ENCODE results near the gene GLIS2. TPM values are rescaled to one million over a fixed set of nuclear protein-coding genes. Genes with fewer than 3 reads are reported as not detected.
A peak's percentile ranks its signal among the peaks of the same experiment; 100 is the strongest.

Gene GLIS2
- total and polyA plus RNA-seq, 2 of the 4 experiments (the other 2 are of a cell fraction), result 0.36 to 8.4 TPM

DNA sequence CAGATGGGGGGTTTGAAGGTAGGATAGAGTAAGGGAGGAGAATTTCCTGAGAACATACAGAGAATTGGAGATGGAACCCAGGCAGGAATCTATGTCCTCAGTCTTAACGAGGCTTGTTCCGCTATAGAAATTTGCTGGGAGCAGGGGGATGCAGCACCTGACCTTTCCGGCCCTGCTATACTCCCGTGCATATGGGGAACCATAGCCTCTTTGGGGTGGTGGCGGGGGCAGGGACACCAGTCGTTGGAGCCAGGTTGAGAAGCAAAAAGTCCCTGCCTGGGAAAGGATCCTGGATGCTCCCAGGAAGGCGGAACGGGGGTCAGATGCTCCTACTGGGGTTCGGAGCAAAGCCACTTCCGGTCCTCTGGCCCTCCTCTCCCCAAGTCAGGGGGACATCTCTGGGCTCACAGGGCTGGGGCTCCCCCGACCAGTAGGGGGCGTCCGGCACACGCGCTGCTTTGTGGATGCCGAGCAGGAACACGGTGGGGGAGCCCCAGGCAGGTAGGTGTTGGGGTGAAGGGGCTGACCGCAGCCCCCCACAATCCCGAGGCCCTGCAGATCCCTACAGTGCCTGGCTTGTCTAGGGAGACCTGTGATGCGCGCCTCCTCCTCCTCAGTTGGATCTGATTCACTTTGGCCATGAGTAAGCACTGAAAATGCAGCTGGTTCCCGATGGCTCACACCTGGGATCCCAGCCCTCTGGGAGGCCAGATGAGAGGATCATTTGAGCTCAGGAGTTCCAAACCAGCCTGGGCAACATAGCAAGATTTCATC, 27.5 kb upstream of the GLIS2 start:
- no TSS peak for BruUV-seq (replicated peaks)
- ChIA-PET CTCF (interaction anchor here (0.6 to 1.4 kb wide), 5 partner anchors 9 to 405 kb away, joined by 3 to 7 read pairs (median 3); no protein-coding TSS in a partner anchor), POLR2A (ENCODE audit: unreplicated experiment) (no interaction called here)
- Histone ChIP-seq H2AK5ac (ENCODE audit: low read depth, low read length) (peak overlapping the region; percentile 65), H3K27ac (ENCODE audit: insufficient read depth, low read length) (no peak overlapping the region), H3K4me1 (ENCODE audit: control insufficient read depth, insufficient read depth, low read length) (peaks cover 14% of the 10 kb centered on the region), H2BK15ac (ENCODE audit: low read depth, low read length) (no peak overlapping the region), H2AK9ac (replicated peaks; ENCODE audit: low read depth, low read length, poor library complexity) (peak overlapping the region; percentile 80), H3K4me3 (ENCODE audit: insufficient read depth, low read depth, low read length) (no peak overlapping the region), H3K18ac (ENCODE audit: low read depth, low read length) (no peak overlapping the region), H3K4me2 (ENCODE audit: low read depth, low read length) (peak overlapping the region; percentile 51; the same call in 1 of the 2 replicates), H3K23ac (ENCODE audit: low read depth, low read length) (no peak overlapping the region), H3K27me3 (ENCODE audit: control insufficient read depth, insufficient read depth, low read length) (no peaks in the 10 kb centered on the region), H3K9me3 (ENCODE audit: control insufficient read depth, insufficient read depth, low read length) (no peaks in the 10 kb centered on the region), H2BK120ac (ENCODE audit: low read depth, low read length) (0 out of 2 replicates have a peak overlapping the region, but pooled peaks have one; percentile 12), H3K56ac (ENCODE audit: extremely low read depth, insufficient read depth, low read length) (no peak overlapping the region), H4K8ac (ENCODE audit: low read depth in 2 of 2, low read length in 2 of 2) (peak overlapping the region in 1 of 2 experiments; percentile 45; a peak in 1 of 4 replicates), H3K14ac (replicated peaks; ENCODE audit: low read depth, low read length) (no peak overlapping the region), H4K5ac (ENCODE audit: low read depth, low read length) (no peak overlapping the region), H2AFZ (replicated peaks; ENCODE audit: low read length, poor library complexity) (peak overlapping the region; percentile 83), H3K4ac (ENCODE audit: low read depth, low read length) (peak overlapping the region; percentile 32), H3K79me1 (ENCODE audit: low read depth in 1 of 2, low read length in 2 of 2) (peaks cover 0 to 7% of the 10 kb centered on the region in 2 experiments; a peak in 1 of 4 replicates), H3K9me1 (ENCODE audit: insufficient read depth, low read length) (peaks cover 3% of the 10 kb centered on the region; the same call in 1 of the 2 replicates), H3K9ac (ENCODE audit: low read depth, low read length) (no peak overlapping the region), H4K91ac (ENCODE audit: insufficient read depth, low read depth, low read length) (no peak overlapping the region; the same call in 1 of the 2 replicates), H3K36me3 (ENCODE audit: control insufficient read depth, insufficient read depth, low read length) (no peaks in the 10 kb centered on the region), H2BK5ac (ENCODE audit: low read depth, low read length, poor library complexity, severe bottlenecking) (no peak overlapping the region), H2BK20ac (ENCODE audit: low read depth, low read length) (peak overlapping the region; percentile 80; the same call in 1 of the 2 replicates), H4K20me1 (ENCODE audit: insufficient read depth, low read length) (no peaks in the 10 kb centered on the region)
- dilution Hi-C loops (cut with HindIII; ENCODE audit: low sequenced_read_pairs, unreplicated experiment) (no loop called here), in situ Hi-C loops (cut with MboI; ENCODE audit: low sequenced_read_pairs) (no loop called here), intact Hi-C loops (cut with micrococcal nuclease) (loop anchor here (2.0 kb wide), 1 partner anchor 40 kb away; no protein-coding TSS in a partner anchor)
- peak; percentile 82 for DNase-seq
- WGBS, 2 experiments (ENCODE audit: extremely low coverage in 2 of 2, insufficient read length in 1 of 2), result 0% methylated on average over 3 of the region's 22 CpGs; no CpG with 5 or more reads in 1 of the 2 experiments
- TF ChIP-seq RAD21 (IDR thresholded peaks at IDR 0.05; ENCODE audit: low read length) (peak; percentile 62), ELK1 (IDR thresholded peaks at IDR 0.05; ENCODE audit: borderline replicate concordance, low read depth, low read length) (no peak), NFE2L2 (IDR thresholded peaks at IDR 0.05; ENCODE audit: low read depth, low read length) (peak; percentile 26; the same call in 1 of the 2 replicates), MAZ (IDR thresholded peaks at IDR 0.05; ENCODE audit: borderline replicate concordance, low read depth, low read length) (peak; percentile 67), RCOR1 (IDR thresholded peaks at IDR 0.05; ENCODE audit: insufficient replicate concordance, low read length) (peak; percentile 63), SMC3 (IDR thresholded peaks at IDR 0.05; ENCODE audit: low read depth, low read length) (peak; percentile 42), FOS (IDR thresholded peaks at IDR 0.05; ENCODE audit: low read depth, low read length) (no peak)
- TF ChIP-seq, protein P1, sequence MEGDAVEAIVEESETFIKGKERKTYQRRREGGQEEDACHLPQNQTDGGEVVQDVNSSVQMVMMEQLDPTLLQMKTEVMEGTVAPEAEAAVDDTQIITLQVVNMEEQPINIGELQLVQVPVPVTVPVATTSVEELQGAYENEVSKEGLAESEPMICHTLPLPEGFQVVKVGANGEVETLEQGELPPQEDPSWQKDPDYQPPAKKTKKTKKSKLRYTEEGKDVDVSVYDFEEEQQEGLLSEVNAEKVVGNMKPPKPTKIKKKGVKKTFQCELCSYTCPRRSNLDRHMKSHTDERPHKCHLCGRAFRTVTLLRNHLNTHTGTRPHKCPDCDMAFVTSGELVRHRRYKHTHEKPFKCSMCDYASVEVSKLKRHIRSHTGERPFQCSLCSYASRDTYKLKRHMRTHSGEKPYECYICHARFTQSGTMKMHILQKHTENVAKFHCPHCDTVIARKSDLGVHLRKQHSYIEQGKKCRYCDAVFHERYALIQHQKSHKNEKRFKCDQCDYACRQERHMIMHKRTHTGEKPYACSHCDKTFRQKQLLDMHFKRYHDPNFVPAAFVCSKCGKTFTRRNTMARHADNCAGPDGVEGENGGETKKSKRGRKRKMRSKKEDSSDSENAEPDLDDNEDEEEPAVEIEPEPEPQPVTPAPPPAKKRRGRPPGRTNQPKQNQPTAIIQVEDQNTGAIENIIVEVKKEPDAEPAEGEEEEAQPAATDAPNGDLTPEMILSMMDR (conservative IDR thresholded peaks at IDR 0.05; ENCODE audit: low read depth, low read length), result peak; percentile 73
- peak; percentile 77 for ATAC-seq (ENCODE audit: low read depth)

All from IMR-90 (cell line).